ENCODE results near the gene IFNA2. TPM values are rescaled to one million over a fixed set of nuclear protein-coding genes. Genes with fewer than 3 reads are reported as not detected.

Gene IFNA2
- total and polyA plus RNA-seq, 12 donors, result not detected

- H3K27ac ChIP-seq, result no peak within 1 kb of the TSS
- H3K36me3 ChIP-seq (replicated peaks in 1 of 2), result no peaks in the 10 kb centered on the region
- 56 to 78% (median 63%) methylated on average over 1 of the region's 1 CpG for WGBS, 4 donors
- TF ChIP-seq, protein P1, sequence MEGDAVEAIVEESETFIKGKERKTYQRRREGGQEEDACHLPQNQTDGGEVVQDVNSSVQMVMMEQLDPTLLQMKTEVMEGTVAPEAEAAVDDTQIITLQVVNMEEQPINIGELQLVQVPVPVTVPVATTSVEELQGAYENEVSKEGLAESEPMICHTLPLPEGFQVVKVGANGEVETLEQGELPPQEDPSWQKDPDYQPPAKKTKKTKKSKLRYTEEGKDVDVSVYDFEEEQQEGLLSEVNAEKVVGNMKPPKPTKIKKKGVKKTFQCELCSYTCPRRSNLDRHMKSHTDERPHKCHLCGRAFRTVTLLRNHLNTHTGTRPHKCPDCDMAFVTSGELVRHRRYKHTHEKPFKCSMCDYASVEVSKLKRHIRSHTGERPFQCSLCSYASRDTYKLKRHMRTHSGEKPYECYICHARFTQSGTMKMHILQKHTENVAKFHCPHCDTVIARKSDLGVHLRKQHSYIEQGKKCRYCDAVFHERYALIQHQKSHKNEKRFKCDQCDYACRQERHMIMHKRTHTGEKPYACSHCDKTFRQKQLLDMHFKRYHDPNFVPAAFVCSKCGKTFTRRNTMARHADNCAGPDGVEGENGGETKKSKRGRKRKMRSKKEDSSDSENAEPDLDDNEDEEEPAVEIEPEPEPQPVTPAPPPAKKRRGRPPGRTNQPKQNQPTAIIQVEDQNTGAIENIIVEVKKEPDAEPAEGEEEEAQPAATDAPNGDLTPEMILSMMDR (IDR thresholded peaks at IDR 0.05), result no peak
- no peak for TF ChIP-seq POLR2A (IDR thresholded peaks at IDR 0.05)
- no peak for DNase-seq
- no peaks in the 10 kb centered on the region for H3K9me3 ChIP-seq (replicated peaks in 1 of 3)
- intact Hi-C loops (cut with DNase I), result no loop called here
- no peak within 1 kb of the TSS for H3K4me3 ChIP-seq
- H3K27me3 ChIP-seq, result peaks cover 9% of the 10 kb centered on the region
- no peaks in the 10 kb centered on the region for H3K4me1 ChIP-seq (replicated peaks in 1 of 2)
These were observed 34.4 kb downstream of the IFNA2 start, which contains the start of gene IFNA6 for GRCh38 chr9:21350787-21351186. Gene IFNA6, minus strand, starts transcription at chr9:21350887. Its CDS starts 0 bp downstream, at chr9:21350887.

- DNase-seq, result no peak
- Histone ChIP-seq H3K27me3 (peaks cover 9% of the 10 kb centered on the region), H3K27ac (no peak overlapping the region), H3K4me1 (replicated peaks in 1 of 2) (no peaks in the 10 kb centered on the region), H3K36me3 (replicated peaks in 1 of 2) (no peaks in the 10 kb centered on the region), H3K4me3 (no peak overlapping the region), H3K9me3 (replicated peaks in 1 of 3) (no peaks in the 10 kb centered on the region)
- intact Hi-C loops (cut with DNase I), result no loop called here
- 58 to 73% (median 67%) methylated on average over 3 of the region's 3 CpGs for WGBS, 4 donors
- no peak for TF ChIP-seq POLR2A (IDR thresholded peaks at IDR 0.05)
- TF ChIP-seq, protein P1 (IDR thresholded peaks at IDR 0.05), result no peak
These were observed 36.7 kb downstream of the IFNA2 start for GRCh38 chr9:21348430-21348970.

- Histone ChIP-seq H3K4me1 (replicated peaks in 1 of 2) (no peaks in the 10 kb centered on the region), H3K9me3 (replicated peaks in 1 of 3) (no peaks in the 10 kb centered on the region), H3K36me3 (replicated peaks in 1 of 2) (no peaks in the 10 kb centered on the region), H3K4me3 (no peak overlapping the region), H3K27ac (no peak overlapping the region), H3K27me3 (peaks cover 6% of the 10 kb centered on the region)
- intact Hi-C loops (cut with DNase I), result no loop called here
- 86 to 90% (median 86%) methylated on average over 4 of the region's 4 CpGs for WGBS, 4 donors
- TF ChIP-seq, protein P1 (IDR thresholded peaks at IDR 0.05), result no peak
- no peak for TF ChIP-seq POLR2A (IDR thresholded peaks at IDR 0.05)
- no peak for DNase-seq
These were observed 44.5 kb downstream of the IFNA2 start for GRCh38 chr9:21340735-21341134.

GRCh38 chr9:21336457-21336856 is 48.7 kb downstream of the IFNA2 start:
- Histone ChIP-seq H3K36me3 (replicated peaks in 1 of 2) (no peaks in the 10 kb centered on the region), H3K9me3 (replicated peaks in 1 of 3) (no peaks in the 10 kb centered on the region), H3K4me3 (no peak overlapping the region), H3K4me1 (replicated peaks in 1 of 2) (peaks cover 18 to 31% of the 10 kb centered on the region in 2 donors), H3K27me3 (peaks cover 2% of the 10 kb centered on the region), H3K27ac (no peak overlapping the region)
- no peak for TF ChIP-seq POLR2A (IDR thresholded peaks at IDR 0.05)
- TF ChIP-seq, protein P1 (IDR thresholded peaks at IDR 0.05), result no peak
- intact Hi-C loops (cut with DNase I), result no loop called here
- no peak for DNase-seq
